Bronchial epithelial cell (primary cell): ENCODE results near the gene ANGPTL8. TPM values are rescaled to one million over a fixed set of nuclear protein-coding genes. Genes with fewer than 3 reads are reported as not detected.

Experiments
- DNase-seq: peaks from one replicate; pipeline ENCODE4 v3.0.0-alpha.2; 2010; ENCODE audit warnings: low read depth
- FAIRE-seq: peaks from 2 replicates; lab custom pipeline; 2011; peaks lifted over from hg19 to GRCh38; lab: Jason Lieb, UNC
- H3K27me3 ChIP-seq: 2 replicates; pipeline ENCODE4 v1.5.1; 2011; ENCODE audit warnings: low read length; ENCODE audit not compliant: control insufficient read depth, insufficient read depth
- H3K36me3 ChIP-seq: 2 replicates; pipeline ENCODE4 v1.5.1; 2011; ENCODE audit warnings: low read length; ENCODE audit not compliant: control insufficient read depth, insufficient read depth
- H3K4me3 ChIP-seq: 2 replicates; pipeline ENCODE4 v1.5.1; 2011; ENCODE audit warnings: mild to moderate bottlenecking, low read depth, low read length, control low read depth
- total RNA-seq: library from RNA; depleted of rRNA; stranded (reverse); fragments of >200 nt; gene quantifications from 2 replicates; pipeline ENCODE4 v1.2.1, GENCODE V29; 2014
- TF ChIP-seq, protein P1 (sequence below): IDR thresholded peaks from 2 replicates; pipeline ENCODE4 v1.5.1; 2011; ENCODE audit warnings: mild to moderate bottlenecking, moderate library complexity, low read length, control low read depth, inconsistent platforms; ENCODE audit not compliant: insufficient read depth, severe bottlenecking

ANGPTL8 gene
- total RNA-seq, 1 donor from 2014 or later, result not detected

GRCh38 chr19:11201791-11202190 lies 37.6 kb upstream of the ANGPTL8 start:
- TF ChIP-seq, protein P1, sequence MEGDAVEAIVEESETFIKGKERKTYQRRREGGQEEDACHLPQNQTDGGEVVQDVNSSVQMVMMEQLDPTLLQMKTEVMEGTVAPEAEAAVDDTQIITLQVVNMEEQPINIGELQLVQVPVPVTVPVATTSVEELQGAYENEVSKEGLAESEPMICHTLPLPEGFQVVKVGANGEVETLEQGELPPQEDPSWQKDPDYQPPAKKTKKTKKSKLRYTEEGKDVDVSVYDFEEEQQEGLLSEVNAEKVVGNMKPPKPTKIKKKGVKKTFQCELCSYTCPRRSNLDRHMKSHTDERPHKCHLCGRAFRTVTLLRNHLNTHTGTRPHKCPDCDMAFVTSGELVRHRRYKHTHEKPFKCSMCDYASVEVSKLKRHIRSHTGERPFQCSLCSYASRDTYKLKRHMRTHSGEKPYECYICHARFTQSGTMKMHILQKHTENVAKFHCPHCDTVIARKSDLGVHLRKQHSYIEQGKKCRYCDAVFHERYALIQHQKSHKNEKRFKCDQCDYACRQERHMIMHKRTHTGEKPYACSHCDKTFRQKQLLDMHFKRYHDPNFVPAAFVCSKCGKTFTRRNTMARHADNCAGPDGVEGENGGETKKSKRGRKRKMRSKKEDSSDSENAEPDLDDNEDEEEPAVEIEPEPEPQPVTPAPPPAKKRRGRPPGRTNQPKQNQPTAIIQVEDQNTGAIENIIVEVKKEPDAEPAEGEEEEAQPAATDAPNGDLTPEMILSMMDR, result no peak
- Histone ChIP-seq H3K36me3 (peaks cover 13% of the 10 kb centered on the region), H3K4me3 (no peak overlapping the region), H3K27me3 (no peaks in the 10 kb centered on the region)
- no peak for DNase-seq
- no peak for FAIRE-seq

- FAIRE-seq (no peak), DNase-seq (no peak)
- H3K4me3 ChIP-seq, result no peak overlapping the region
- no peaks in the 10 kb centered on the region for H3K27me3 ChIP-seq
- peaks cover 13% of the 10 kb centered on the region for H3K36me3 ChIP-seq
- TF ChIP-seq, protein P1, result no peak
Observed at GRCh38 chr19:11202488-11203193, 36.8 kb upstream of the ANGPTL8 start.

- DNase-seq, result no peak
- Histone ChIP-seq H3K36me3 (peaks cover 13% of the 10 kb centered on the region), H3K4me3 (no peak overlapping the region), H3K27me3 (no peaks in the 10 kb centered on the region)
- TF ChIP-seq, protein P1, result peak; percentile 83
- no peak for FAIRE-seq
Observed at GRCh38 chr19:11203194-11204075, 36.0 kb upstream of the ANGPTL8 start.

GRCh38 chr19:11204076-11204602 lies 35.3 kb upstream of the ANGPTL8 start:
- H3K27me3 ChIP-seq, result no peaks in the 10 kb centered on the region
- TF ChIP-seq, protein P1, result no peak
- no peak for DNase-seq
- FAIRE-seq, result no peak
- H3K4me3 ChIP-seq, result no peak overlapping the region
- peaks cover 14% of the 10 kb centered on the region for H3K36me3 ChIP-seq

DNA sequence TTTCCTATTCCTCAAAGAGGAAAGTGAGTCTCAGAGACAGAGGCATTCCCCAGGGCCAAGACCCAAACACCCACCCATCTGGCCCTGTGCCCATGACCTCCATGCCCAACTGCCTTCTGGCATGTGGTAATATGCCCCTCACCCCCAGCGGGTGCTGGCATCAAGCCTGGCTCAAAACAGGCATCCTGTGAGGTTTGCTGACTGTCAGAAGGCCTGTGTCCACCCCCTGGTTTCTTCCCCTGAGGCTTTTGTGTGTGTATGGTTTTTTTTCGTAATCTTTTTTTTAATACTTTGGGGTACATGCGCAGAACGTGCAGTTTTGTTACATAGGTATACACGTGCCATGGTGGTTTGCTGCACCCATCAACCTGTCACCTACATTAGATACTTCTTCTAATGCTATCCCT lies 34.5 kb upstream of the ANGPTL8 start:
- FAIRE-seq, result no peak
- Histone ChIP-seq H3K36me3 (peaks cover 11% of the 10 kb centered on the region), H3K4me3 (no peak overlapping the region), H3K27me3 (no peaks in the 10 kb centered on the region)
- TF ChIP-seq, protein P1, result no peak
- DNase-seq, result no peak
